HEK293 (cell line): ENCODE measurements around the gene TM7SF2.
A peak's percentile ranks its signal among the peaks of the same experiment; 100 is the strongest.

Experiments
- EGR2 ChIP-seq: fragments of 450-650 bp; formaldehyde crosslinking; IDR thresholded peaks from 2 replicates; pipeline ENCODE4 v1.5.1; 2016; ENCODE audit warnings: low read depth, missing biosample characterization, missing genetic modification characterization
- GLIS1 ChIP-seq: fragments of 450-650 bp; formaldehyde crosslinking; IDR thresholded peaks from 2 replicates; pipeline ENCODE4 v1.5.1; 2016; ENCODE audit warnings: missing biosample characterization, missing genetic modification characterization
- KLF1 ChIP-seq: fragments of 450-650 bp; formaldehyde crosslinking; IDR thresholded peaks from 2 replicates; pipeline ENCODE4 v1.5.1; 2016; ENCODE audit warnings: missing biosample characterization, missing genetic modification characterization
- KLF16 ChIP-seq: fragments of 450-650 bp; formaldehyde crosslinking; IDR thresholded peaks from 2 replicates; pipeline ENCODE4 v1.5.1; 2017; ENCODE audit warnings: missing biosample characterization, missing genetic modification characterization
- MZF1 ChIP-seq: fragments of 450-650 bp; formaldehyde crosslinking; IDR thresholded peaks from 2 replicates; pipeline ENCODE4 v1.5.1; 2017; ENCODE audit warnings: missing biosample characterization, missing genetic modification characterization, borderline replicate concordance
- PRDM1 ChIP-seq: fragments of 450-650 bp; formaldehyde crosslinking; IDR thresholded peaks from 2 replicates; pipeline ENCODE4; 2016; ENCODE audit warnings: missing biosample characterization, missing genetic modification characterization
- REST ChIP-seq: fragments of 450-650 bp; formaldehyde crosslinking; IDR thresholded peaks from 2 replicates; pipeline ENCODE4 v1.5.1; 2016; ENCODE audit warnings: missing biosample characterization, missing genetic modification characterization
- SP2 ChIP-seq: fragments of 450-650 bp; formaldehyde crosslinking; IDR thresholded peaks from 2 replicates; pipeline ENCODE4 v1.5.1; 2016; ENCODE audit warnings: missing biosample characterization, missing genetic modification characterization
- ZBTB17 ChIP-seq: fragments of 450-650 bp; formaldehyde crosslinking; IDR thresholded peaks from 2 replicates; pipeline ENCODE4 v1.5.1; 2016; ENCODE audit warnings: missing biosample characterization, missing genetic modification characterization
- ZBTB6 ChIP-seq: fragments of 450-650 bp; formaldehyde crosslinking; IDR thresholded peaks from 2 replicates; pipeline ENCODE4 v1.5.1; 2017; ENCODE audit warnings: missing biosample characterization, missing genetic modification characterization
- ZEB2 ChIP-seq: fragments of 450-650 bp; formaldehyde crosslinking; IDR thresholded peaks from 2 replicates; pipeline ENCODE4 v1.5.1; 2016; ENCODE audit warnings: missing biosample characterization, missing genetic modification characterization
- ZFP3 ChIP-seq: fragments of 450-650 bp; formaldehyde crosslinking; IDR thresholded peaks from 2 replicates; pipeline ENCODE4 v1.5.1; 2016; ENCODE audit warnings: low read depth, missing biosample characterization, missing genetic modification characterization
- ZFP41 ChIP-seq: fragments of 450-650 bp; formaldehyde crosslinking; IDR thresholded peaks from 2 replicates; pipeline ENCODE4 v1.5.1; 2016; ENCODE audit warnings: missing biosample characterization, missing genetic modification characterization, borderline replicate concordance
- ZIC2 ChIP-seq: fragments of 450-650 bp; formaldehyde crosslinking; IDR thresholded peaks from 2 replicates; pipeline ENCODE4 v1.5.1; 2016; ENCODE audit warnings: missing biosample characterization, missing genetic modification characterization
- ZNF175 ChIP-seq: fragments of 450-650 bp; formaldehyde crosslinking; IDR thresholded peaks from 2 replicates; pipeline ENCODE4 v1.5.1; 2016; ENCODE audit warnings: missing biosample characterization, missing genetic modification characterization
- ZNF239 ChIP-seq: fragments of 450-650 bp; formaldehyde crosslinking; IDR thresholded peaks from 2 replicates; pipeline ENCODE4 v1.5.1; 2016; ENCODE audit warnings: missing biosample characterization, missing genetic modification characterization
- ZNF362 ChIP-seq: fragments of 450-650 bp; formaldehyde crosslinking; IDR thresholded peaks from 2 replicates; pipeline ENCODE4 v1.5.1; 2016; ENCODE audit warnings: missing biosample characterization, missing genetic modification characterization
- ZNF48 ChIP-seq: fragments of 450-650 bp; formaldehyde crosslinking; IDR thresholded peaks from 2 replicates; pipeline ENCODE4 v1.5.1; 2016; ENCODE audit warnings: missing biosample characterization, missing genetic modification characterization
- ZNF600 ChIP-seq: fragments of 450-650 bp; formaldehyde crosslinking; IDR thresholded peaks from 2 replicates; pipeline ENCODE4 v1.5.1; 2016; ENCODE audit warnings: missing biosample characterization, missing genetic modification characterization
- ZNF624 ChIP-seq: fragments of 450-650 bp; formaldehyde crosslinking; IDR thresholded peaks from 2 replicates; pipeline ENCODE4 v1.5.1; 2017; ENCODE audit warnings: missing biosample characterization, missing genetic modification characterization
- ZNF629 ChIP-seq: fragments of 450-650 bp; formaldehyde crosslinking; IDR thresholded peaks from 2 replicates; pipeline ENCODE4 v1.5.1; 2017; ENCODE audit warnings: missing biosample characterization, missing genetic modification characterization
- ZNF639 ChIP-seq: fragments of 450-650 bp; formaldehyde crosslinking; IDR thresholded peaks from 2 replicates; pipeline ENCODE4 v1.5.1; 2016; ENCODE audit warnings: missing biosample characterization, missing genetic modification characterization
- ZNF768 ChIP-seq: fragments of 450-650 bp; formaldehyde crosslinking; IDR thresholded peaks from 2 replicates; pipeline ENCODE4 v1.5.1; 2018; ENCODE audit warnings: missing biosample characterization, mild to moderate bottlenecking, missing genetic modification characterization
- ZNF792 ChIP-seq: fragments of 450-650 bp; formaldehyde crosslinking; IDR thresholded peaks from 2 replicates; pipeline ENCODE4 v1.5.1; 2016; ENCODE audit warnings: missing biosample characterization, missing genetic modification characterization
- ZSCAN23 ChIP-seq: fragments of 450-650 bp; formaldehyde crosslinking; IDR thresholded peaks from 2 replicates; pipeline ENCODE4 v1.5.1; 2016; ENCODE audit warnings: missing biosample characterization, missing genetic modification characterization
- ZXDB ChIP-seq: fragments of 450-650 bp; formaldehyde crosslinking; IDR thresholded peaks from 2 replicates; pipeline ENCODE4 v1.5.1; 2016; ENCODE audit warnings: missing biosample characterization, missing genetic modification characterization
- TF ChIP-seq, protein P1 (sequence below): fragments of 450-650 bp; formaldehyde crosslinking; optimal IDR thresholded peaks from 2 replicates; pipeline ENCODE3; 2016; ENCODE audit warnings: missing biosample characterization, mild to moderate bottlenecking, missing genetic modification characterization
- TF ChIP-seq, protein P2 (sequence below): fragments of 450-650 bp; formaldehyde crosslinking; IDR thresholded peaks from 2 replicates; pipeline ENCODE4 v1.5.1; 2016; ENCODE audit warnings: missing biosample characterization, missing genetic modification characterization

Gene TM7SF2

GRCh38 chr11:65095974-65096806 lies 15.5 kb upstream of the TM7SF2 start, which contains the start of gene VPS51 (continued):
- TF ChIP-seq ZIC2 (tag by site-specific recombination) (peak; percentile 42; the same call in 1 of the 2 replicates), MZF1 (tag by site-specific recombination) (peak; percentile 56; the same call in 1 of the 2 replicates), KLF16 (tag by site-specific recombination) (peak; percentile 97), EGR2 (tag by site-specific recombination) (peak; percentile 50), REST (tag by site-specific recombination) (peak; percentile 49; the same call in 1 of the 2 replicates), ZNF792 (tag by site-specific recombination) (0 out of 2 replicates have a peak, but pooled peaks have one; percentile 33), ZNF639 (tag by site-specific recombination) (peak; percentile 100), ZBTB6 (tag by site-specific recombination) (peak; percentile 77), ZNF362 (no peak), ZNF175 (tag by site-specific recombination) (no peak), ZXDB (tag by site-specific recombination) (peak; percentile 98), ZSCAN23 (peak; percentile 96), ZBTB17 (peak; percentile 79), ZNF629 (tag by site-specific recombination) (peak; percentile 82), ZNF768 (no peak), SP2 (peak; percentile 74), ZNF48 (no peak), KLF1 (tag by site-specific recombination) (peak; percentile 82), ZNF600 (tag by site-specific recombination) (peak; percentile 43; the same call in 1 of the 2 replicates), ZNF624 (0 out of 2 replicates have a peak, but pooled peaks have one; percentile 63), ZEB2 (tag by site-specific recombination) (peak; percentile 77; the same call in 1 of the 2 replicates), ZFP3 (tag by site-specific recombination) (no peak), ZFP41 (no peak), ZNF239 (tag by site-specific recombination) (peak; percentile 68; the same call in 1 of the 2 replicates), PRDM1 (no peak), GLIS1 (peak; percentile 60)
- TF ChIP-seq, protein P1, sequence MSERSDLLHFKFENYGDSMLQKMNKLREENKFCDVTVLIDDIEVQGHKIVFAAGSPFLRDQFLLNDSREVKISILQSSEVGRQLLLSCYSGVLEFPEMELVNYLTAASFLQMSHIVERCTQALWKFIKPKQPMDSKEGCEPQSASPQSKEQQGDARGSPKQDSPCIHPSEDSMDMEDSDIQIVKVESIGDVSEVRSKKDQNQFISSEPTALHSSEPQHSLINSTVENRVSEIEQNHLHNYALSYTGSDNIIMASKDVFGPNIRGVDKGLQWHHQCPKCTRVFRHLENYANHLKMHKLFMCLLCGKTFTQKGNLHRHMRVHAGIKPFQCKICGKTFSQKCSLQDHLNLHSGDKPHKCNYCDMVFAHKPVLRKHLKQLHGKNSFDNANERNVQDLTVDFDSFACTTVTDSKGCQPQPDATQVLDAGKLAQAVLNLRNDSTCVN (tag by site-specific recombination), result peak; percentile 32
- TF ChIP-seq, protein P2, sequence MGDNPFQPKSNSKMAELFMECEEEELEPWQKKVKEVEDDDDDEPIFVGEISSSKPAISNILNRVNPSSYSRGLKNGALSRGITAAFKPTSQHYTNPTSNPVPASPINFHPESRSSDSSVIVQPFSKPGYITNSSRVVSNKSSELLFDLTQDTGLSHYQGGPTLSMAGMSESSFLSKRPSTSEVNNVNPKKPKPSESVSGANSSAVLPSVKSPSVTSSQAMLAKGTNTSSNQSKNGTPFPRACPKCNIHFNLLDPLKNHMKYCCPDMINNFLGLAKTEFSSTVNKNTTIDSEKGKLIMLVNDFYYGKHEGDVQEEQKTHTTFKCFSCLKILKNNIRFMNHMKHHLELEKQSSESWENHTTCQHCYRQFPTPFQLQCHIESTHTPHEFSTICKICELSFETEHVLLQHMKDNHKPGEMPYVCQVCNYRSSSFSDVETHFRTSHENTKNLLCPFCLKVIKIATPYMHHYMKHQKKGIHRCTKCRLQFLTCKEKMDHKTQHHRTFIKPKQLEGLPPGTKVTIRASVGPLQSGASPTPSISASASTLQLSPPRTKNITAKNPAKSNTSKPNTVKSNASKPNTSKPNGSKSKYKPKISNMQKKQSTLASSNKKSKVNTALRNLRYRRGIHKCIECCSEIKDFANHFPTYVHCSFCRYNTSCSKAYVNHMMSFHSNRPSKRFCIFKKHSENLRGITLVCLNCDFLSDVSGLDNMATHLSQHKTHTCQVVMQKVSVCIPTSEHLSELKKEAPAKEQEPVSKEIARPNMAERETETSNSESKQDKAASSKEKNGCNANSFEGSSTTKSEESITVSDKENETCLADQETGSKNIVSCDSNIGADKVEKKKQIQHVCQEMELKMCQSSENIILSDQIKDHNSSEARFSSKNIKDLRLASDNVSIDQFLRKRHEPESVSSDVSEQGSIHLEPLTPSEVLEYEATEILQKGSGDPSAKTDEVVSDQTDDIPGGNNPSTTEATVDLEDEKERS, result 0 out of 2 replicates have a peak, but pooled peaks have one; percentile 44
